G401.6 (cell line): ENCODE results near the gene FOXRED1.
"Not testable (repeated sequence)": the region's sequence is repeated elsewhere in the genome, so short reads cannot be mapped to it uniquely, and the experiment has no call there.

ENCODE experiments used
- FAIRE-seq: peaks from 2 replicates; lab custom pipeline; 2012; peaks lifted over from hg19 to GRCh38; lab: Jason Lieb, UNC

FOXRED1 gene

GRCh38 chr11:126277780-126278179 is 8.8 kb downstream of the FOXRED1 start:
- no peak for FAIRE-seq

DNA sequence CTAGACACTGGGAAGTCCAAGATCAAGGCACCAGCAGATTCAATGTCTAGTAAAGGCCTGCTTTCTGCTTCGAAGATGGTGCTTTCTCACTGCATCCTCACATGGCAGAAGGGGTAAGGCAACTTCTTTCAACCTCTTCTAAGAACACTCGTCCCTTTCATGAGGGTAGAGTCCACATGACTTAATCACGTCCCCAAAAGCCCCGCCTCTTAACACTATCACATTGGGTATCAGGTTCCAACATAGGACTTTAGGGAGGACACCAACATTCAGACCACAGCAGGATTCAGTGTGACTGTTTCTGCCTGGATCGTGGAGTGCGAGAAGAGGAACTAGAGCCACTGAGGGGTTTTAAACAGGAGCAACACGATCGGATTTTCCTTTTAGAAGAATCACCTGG is 10.2 kb downstream of the FOXRED1 start:
- no peak for FAIRE-seq

GRCh38 chr11:126280595-126280994 is 11.6 kb downstream of the FOXRED1 start:
- no peak for FAIRE-seq

DNA sequence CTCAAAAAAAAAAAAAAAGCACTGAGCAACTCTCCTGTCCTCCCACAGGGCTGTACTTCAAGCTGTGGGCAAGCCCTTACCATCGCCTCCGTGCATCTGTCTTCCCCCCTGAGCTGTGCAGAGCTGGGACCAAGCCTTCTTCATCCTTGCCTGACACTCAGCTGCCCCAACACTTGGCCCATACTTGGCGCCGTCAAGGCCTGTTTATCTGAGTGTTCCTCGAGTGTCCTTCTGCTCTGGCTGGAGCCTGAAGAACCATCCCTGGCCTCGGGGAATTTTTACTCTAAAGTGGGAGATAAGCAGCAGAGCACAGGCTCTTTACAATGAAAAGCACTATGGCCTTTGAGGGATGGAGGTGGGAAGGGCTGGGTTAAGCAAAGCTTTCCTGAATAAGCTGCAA is 12.3 kb downstream of the FOXRED1 start:
- FAIRE-seq: no peak

DNA sequence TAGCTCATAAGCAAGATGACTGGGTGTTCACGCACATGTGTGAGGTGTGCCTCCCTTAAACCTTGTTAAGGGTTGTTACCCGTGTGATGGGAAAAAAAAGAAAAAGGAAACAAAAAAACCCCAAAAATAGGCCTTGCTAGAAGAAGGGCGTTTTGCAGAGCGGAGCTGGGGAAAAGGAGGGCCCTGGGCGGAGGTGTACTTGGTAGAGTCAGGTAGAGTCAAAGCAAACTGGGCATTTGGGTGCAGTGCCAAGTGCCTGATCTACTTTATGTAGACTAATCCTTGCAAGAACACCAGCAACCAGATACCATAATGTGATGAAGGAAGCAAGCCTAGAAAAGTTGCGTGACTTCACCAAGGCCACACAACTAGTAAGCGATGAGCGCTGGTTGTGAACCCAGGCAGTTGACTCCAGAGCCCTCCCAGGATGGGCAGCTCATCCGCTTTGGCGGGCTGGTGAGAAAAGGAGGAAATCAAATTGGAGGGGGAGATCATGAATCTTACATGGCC is 12.8 kb downstream of the FOXRED1 start:
- FAIRE-seq: no peak

DNA sequence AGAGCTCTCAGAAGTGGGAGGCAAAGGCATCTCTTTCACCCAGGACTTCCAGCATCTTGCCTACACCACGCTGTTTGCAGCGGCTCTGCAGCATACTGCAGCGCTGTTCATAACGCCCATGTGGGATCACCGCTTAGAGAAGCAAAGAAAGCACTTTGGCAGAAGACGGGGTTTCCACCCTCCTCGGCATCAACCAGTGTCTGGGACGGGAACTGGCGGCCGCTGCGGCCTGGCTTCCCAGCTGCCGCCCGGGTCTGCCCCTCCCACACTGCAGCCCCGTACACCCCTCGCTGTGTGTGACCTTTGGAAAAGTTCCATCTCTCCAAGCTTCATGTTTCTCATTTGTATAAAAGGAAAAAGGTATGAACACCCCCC is 13.4 kb downstream of the FOXRED1 start:
- no peak for FAIRE-seq

GRCh38 chr11:126282736-126283591 is 14.0 kb downstream of the FOXRED1 start, which contains the start of gene TIRAP:
TSS of gene TIRAP (plus strand) at chr11:126283093. CDS start at chr11:126290895, 7,802 bp downstream.
- FAIRE-seq: no peak

DNA sequence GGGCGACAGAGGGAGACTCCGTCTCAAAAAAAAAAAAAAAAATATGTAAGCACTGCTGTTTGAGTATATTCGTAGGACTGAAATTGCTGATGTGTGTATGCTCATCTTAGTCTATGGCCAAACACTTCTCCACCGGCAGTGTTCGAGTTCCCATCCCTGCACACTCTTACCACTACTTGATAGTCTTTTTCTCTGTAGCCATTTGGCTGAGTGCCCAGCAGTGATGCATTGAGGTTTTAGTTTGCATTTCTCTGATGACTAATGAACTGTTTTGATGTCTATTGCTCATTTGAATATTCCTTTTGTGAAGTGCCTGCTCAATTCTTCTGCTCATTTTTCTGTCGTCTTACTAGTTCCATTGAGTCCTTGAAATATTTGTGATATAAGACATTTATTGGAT is 15.9 kb downstream of the FOXRED1 start:
- no peak for FAIRE-seq

DNA sequence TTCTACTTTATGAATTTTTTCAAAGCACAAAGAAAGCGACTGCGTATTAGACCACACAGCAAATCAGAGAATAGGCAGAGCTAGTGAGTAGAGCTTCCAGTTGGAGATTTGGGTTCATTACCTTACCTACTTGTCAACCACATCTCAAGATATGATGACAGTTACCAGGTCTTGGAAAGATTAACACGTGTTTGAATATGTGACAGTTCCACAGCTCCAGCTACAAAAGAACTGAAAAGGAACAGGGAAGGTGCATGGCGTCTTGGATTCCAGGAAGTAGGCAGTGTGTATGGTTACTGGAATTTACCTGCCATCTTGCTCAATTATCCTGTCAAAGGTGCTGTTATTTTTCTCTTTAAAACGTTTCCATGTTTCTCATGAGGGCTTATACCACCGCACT is 19.3 kb downstream of the FOXRED1 start:
- no peak for FAIRE-seq

DNA sequence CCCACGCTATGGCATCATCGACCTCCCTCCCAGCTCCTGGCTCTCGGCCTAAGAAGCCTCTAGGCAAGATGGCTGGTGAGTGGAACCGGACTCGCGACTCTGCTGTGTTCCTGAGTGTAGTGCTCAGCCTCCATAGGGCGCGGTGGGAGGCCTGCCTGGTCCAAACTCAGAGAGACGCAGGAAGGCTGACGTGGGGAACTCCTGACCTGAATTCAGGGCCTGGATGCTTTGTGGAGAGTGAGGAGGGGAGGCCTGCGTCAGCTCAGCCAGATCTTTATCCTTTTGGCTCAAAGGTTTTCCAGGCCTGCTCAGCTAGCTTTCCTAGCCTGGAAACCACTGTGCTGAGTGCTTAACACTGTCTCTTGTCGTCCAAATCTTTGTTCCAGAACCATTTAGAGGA is 21.9 kb downstream of the FOXRED1 start:
- no peak for FAIRE-seq

DNA sequence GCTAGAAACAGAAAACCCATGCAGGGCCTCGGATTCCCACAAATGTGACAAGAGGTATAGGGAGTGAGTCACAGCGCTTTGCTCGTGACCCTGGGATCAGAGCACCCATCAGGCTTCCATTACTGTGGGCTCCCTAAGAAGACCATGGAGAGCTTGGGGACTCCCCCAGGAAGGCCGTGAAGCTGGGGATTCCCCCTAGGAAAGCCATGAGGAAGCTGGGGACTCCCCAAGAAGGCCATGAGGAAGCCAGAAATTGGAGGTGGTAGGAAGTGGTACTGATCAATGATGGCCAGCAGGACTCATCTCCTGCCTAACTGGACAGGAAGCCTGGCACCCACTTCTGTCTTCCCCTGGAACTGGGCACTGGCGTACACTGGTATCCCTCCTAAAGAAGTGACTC is 24.8 kb downstream of the FOXRED1 start:
- FAIRE-seq: no peak

DNA sequence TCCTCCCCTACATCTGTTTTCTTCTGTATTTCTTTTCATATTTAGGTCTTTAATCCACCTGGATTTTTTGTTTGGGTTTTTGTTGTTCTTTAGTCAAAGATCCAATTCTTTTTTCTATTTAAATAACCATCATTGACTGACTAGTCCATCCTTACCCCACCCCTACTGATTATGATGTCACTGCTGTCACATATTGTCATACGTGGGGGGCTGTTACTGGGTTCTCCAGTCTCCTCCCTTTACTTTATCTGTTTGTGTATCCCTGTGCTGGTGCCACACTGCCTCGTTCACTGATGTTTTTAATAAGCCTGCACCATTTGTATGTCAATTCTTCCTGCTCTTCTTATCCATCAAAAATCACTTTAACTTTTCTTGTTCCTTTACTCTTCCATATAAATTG is 28.1 kb downstream of the FOXRED1 start:
- no peak for FAIRE-seq

DNA sequence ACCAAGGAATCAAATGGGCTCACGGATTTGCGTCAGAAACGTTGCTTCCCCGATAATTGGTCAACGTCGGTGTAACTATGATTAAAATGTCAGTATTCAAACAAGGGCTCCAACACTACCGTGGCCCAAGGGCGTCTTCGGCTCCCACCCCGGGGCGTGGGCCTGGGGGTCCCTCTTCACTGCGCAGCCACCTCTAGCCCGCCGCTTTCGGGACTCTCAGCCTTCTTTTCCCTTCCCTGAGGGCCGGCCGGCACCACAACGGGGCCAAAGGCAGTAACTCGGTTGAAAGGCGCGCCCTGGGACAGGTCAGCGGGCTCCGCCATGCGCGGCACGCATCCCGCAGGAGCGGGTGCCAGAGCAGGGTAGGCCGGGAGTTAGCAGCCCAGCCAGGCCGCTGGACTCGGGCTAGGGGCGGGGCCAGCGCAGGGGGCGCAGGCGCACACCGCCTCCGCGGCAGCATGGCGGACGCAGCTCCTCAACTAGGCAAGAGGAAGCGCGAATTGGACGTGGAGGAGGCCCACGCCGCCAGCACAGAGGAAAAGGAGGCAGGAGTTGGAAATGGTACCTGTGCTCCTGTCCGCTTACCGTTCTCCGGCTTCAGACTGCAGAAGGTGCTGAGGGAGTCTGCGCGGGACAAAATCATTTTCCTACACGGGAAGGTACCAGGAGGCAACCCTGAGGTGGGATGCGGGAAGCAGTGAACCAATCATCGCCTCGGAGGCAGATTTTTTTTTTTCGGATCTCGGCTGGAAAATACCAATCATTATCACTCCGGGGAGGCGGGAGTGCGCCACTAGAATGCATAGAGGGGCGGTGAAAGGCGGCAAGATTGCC is 34.9 kb downstream of the FOXRED1 start, which contains the start of gene DCPS:
DCPS (plus strand) TSS at position 438 of the 834 bp plus-strand sequence; CDS start at position 459, 21 bp downstream.
- FAIRE-seq: peak; percentile 50

DNA sequence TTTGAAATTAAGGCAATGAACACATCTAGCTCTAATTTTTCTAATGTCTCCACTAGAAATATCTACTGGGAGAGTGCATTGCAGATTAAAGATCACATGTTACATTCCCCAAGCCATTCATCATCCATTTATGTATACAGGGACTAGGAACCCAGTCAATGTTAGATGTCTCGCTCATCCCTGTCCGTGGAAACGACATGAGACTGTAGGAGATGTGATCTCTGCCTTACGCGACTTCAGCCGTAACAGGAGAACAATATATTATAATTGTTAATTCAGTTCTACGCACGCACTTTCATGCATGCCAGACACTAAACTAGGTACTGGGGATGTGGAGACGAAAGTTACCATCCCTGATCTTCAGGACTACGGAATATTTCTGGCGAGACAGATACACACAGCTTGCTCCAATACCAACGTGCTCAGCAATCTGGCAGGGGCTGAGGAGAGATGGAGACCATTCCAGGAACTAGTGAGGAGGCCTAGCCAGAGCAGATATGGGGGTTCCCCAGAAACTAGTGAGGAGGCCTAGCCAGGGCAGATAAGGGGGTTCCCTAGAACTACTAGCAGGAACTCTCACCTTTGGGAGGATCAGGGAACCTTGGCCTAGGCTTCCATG is 35.6 kb downstream of the FOXRED1 start:
- FAIRE-seq: no peak

GRCh38 chr11:126305699-126306098 is 36.7 kb downstream of the FOXRED1 start:
- FAIRE-seq: no peak

GRCh38 chr11:126307706-126308105 is 38.8 kb downstream of the FOXRED1 start:
- no peak for FAIRE-seq

GRCh38 chr11:126308271-126308671 is 39.3 kb downstream of the FOXRED1 start:
- no peak for FAIRE-seq

DNA sequence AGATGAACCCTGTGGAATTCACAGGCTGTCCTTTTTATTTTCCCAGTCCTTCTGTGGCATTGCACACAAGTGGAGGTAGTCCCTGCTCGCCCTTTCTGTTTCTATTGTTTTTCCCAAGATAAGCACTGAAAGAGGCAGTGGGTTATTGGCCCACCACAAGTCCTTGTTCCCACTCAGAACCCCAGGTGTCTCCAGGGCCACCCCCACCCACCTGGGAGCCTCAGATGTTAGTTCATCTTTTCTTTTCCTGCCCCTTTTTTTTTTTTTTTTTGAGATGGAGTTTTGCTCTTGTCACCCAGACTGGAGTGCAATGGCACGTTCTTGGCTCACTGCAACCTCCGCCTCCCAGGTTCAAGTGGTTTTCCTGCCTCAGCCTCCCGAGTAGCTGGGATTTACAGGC is 39.8 kb downstream of the FOXRED1 start:
- not testable (repeated sequence) for FAIRE-seq

- FAIRE-seq: no peak
These were observed 41.4 kb downstream of the FOXRED1 start for GRCh38 chr11:126310200-126310991.

- FAIRE-seq: no peak
These were observed 42.0 kb downstream of the FOXRED1 start for GRCh38 chr11:126310992-126311310.

GRCh38 chr11:126311401-126312291 is 42.7 kb downstream of the FOXRED1 start:
- FAIRE-seq: no peak
